Fibroblast of lung (primary cell): ENCODE results near the gene DTX3. TPM values are rescaled to one million over a fixed set of nuclear protein-coding genes. Genes with fewer than 3 reads are reported as not detected.

Experiments used
- DNase-seq, 2 donors: peaks; one replicate each; pipeline versions ENCODE4 v3.0.0 to v3.0.0-alpha.2; 2010; ENCODE audit warnings: low read depth in 2 of 2
- H2AFZ ChIP-seq: 2 replicates; pipeline ENCODE4 v1.5.1; 2012; ENCODE audit warnings: low read length, control low read depth, inconsistent platforms
- H3K27ac ChIP-seq: 2 replicates; pipeline ENCODE4 v1.5.1; 2011; ENCODE audit warnings: low read length, control low read depth; ENCODE audit not compliant: insufficient read depth
- H3K27me3 ChIP-seq: 2 replicates; pipeline ENCODE4 v1.5.1; 2011; ENCODE audit warnings: mild to moderate bottlenecking, low read length; ENCODE audit not compliant: control insufficient read depth, insufficient read depth
- H3K36me3 ChIP-seq: 2 replicates; pipeline ENCODE4 v1.5.1; 2011; ENCODE audit warnings: low read length; ENCODE audit not compliant: control insufficient read depth, insufficient read depth
- H3K4me1 ChIP-seq: 2 replicates; pipeline ENCODE4 v1.5.1; 2011; ENCODE audit warnings: low read length; ENCODE audit not compliant: control insufficient read depth, insufficient read depth; ENCODE audit errors: extremely low read depth
- H3K4me2 ChIP-seq: 2 replicates; pipeline ENCODE4 v1.5.1; 2011; ENCODE audit warnings: low read length, control low read depth; ENCODE audit not compliant: insufficient read depth; ENCODE audit errors: extremely low read depth
- H3K4me3 ChIP-seq, 4 experiments: fragments of 200-600 bp in 1 of 4; sonication (generic) in 1 of 4; replicated peaks in 1 of 4; 2 replicates each; pipeline ENCODE4 v1.5.1; 2011 to 2016; ENCODE audit warnings: low read length in 4 of 4, low read depth in 3 of 4, mild to moderate bottlenecking in 3 of 4, control low read depth in 2 of 4, inconsistent platforms in 1 of 4, mixed read lengths in 1 of 4; ENCODE audit not compliant: insufficient read depth in 1 of 4; ENCODE audit errors: control extremely low read depth in 1 of 4
- H3K79me2 ChIP-seq: 2 replicates; pipeline ENCODE4 v1.5.1; 2012; ENCODE audit warnings: mild to moderate bottlenecking, low read length, inconsistent platforms; ENCODE audit not compliant: control insufficient read depth, insufficient read depth
- H3K9ac ChIP-seq: 2 replicates; pipeline ENCODE4 v1.5.1; 2011; ENCODE audit warnings: mild to moderate bottlenecking, low read length, control low read depth; ENCODE audit not compliant: insufficient read depth
- H3K9me3 ChIP-seq: 2 replicates; pipeline ENCODE4 v1.5.1; 2012; ENCODE audit warnings: low read depth, low read length; ENCODE audit not compliant: control insufficient read depth, insufficient read depth
- H4K20me1 ChIP-seq: 2 replicates; pipeline ENCODE4 v1.5.1; 2011; ENCODE audit warnings: low read length; ENCODE audit not compliant: control insufficient read depth, insufficient read depth; ENCODE audit errors: extremely low read depth
- EZH2 ChIP-seq: IDR thresholded peaks from 2 replicates; pipeline ENCODE4 v1.5.1; 2012; ENCODE audit warnings: low read length, control low read depth, mild to moderate bottlenecking; ENCODE audit errors: missing control alignments
- polyA plus RNA-seq, 2 donors: library from polyadenylated mRNA; depleted of rRNA in 1 of 2; stranded (reverse) in 1 of 2; unstranded in 1 of 2; fragments of >200 nt; gene quantifications; 2 replicates each; pipeline ENCODE4 v1.2.1, GENCODE V29; 2011 to 2012; ENCODE audit warnings: missing spikeins in 1 of 2
- total RNA-seq: library from RNA; depleted of rRNA; stranded (reverse); fragments of >200 nt; gene quantifications from 2 replicates; pipeline ENCODE4 v1.2.1, GENCODE V29; 2014
- TF ChIP-seq, protein P1 (sequence below), 2 donors: IDR thresholded peaks in 1 of 2; conservative IDR thresholded peaks in 1 of 2; 1 replicate in 1 of 2; 2 replicates in 1 of 2; pipeline ENCODE4 v1.5.1; 2011 to 2012; ENCODE audit warnings: low read length in 2 of 2, control low read depth in 1 of 2, inconsistent platforms in 1 of 2, low read depth in 1 of 2, mild to moderate bottlenecking in 1 of 2

The DTX3 gene
- total and polyA plus RNA-seq, 2 donors (not counting 1 experiment from before 2014, with no cell fraction given) = 12.1 to 30.4 TPM

DNA sequence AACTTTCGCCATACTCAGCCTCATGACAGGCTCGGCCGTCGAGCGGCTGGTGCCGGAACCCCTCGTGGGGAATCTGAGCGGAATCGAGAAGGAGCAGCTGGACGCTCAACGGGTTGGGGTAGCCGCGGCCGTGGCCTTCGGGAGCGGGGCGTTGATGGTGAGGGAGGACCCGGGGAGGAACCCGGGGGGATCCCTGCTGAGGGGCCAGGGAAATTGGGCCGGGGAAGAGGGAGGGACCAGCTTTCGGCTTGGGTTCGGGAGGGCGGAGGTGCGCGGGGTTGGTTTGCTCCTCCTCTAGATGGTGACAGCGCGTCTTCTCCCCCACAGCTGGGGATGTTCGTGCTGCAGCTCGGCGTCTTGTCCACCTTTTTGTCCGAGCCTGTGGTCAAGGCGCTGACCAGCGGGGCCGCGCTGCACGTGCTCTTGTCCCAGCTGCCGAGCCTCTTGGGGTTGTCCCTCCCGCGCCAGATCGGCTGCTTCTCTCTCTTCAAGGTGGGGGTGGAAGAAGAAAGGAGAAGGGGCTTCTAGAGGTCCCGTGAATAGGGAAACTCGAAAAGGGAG lies 16.4 kb downstream of the DTX3 start:
- Histone ChIP-seq H3K79me2 (no peaks in the 10 kb centered on the region), H3K27ac (no peak overlapping the region), H3K4me2 (peak overlapping the region; percentile 88), H3K4me3 (peak overlapping the region; percentile 33 to 53 (median 37)), H3K4me1 (peaks cover 5% of the 10 kb centered on the region), H3K9me3 (no peaks in the 10 kb centered on the region), H3K27me3 (peaks cover 32% of the 10 kb centered on the region), H4K20me1 (no peaks in the 10 kb centered on the region), H3K36me3 (no peaks in the 10 kb centered on the region), H2AFZ (peak overlapping the region; percentile 26), H3K9ac (no peak overlapping the region)
- TF ChIP-seq, protein P1, sequence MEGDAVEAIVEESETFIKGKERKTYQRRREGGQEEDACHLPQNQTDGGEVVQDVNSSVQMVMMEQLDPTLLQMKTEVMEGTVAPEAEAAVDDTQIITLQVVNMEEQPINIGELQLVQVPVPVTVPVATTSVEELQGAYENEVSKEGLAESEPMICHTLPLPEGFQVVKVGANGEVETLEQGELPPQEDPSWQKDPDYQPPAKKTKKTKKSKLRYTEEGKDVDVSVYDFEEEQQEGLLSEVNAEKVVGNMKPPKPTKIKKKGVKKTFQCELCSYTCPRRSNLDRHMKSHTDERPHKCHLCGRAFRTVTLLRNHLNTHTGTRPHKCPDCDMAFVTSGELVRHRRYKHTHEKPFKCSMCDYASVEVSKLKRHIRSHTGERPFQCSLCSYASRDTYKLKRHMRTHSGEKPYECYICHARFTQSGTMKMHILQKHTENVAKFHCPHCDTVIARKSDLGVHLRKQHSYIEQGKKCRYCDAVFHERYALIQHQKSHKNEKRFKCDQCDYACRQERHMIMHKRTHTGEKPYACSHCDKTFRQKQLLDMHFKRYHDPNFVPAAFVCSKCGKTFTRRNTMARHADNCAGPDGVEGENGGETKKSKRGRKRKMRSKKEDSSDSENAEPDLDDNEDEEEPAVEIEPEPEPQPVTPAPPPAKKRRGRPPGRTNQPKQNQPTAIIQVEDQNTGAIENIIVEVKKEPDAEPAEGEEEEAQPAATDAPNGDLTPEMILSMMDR (conservative IDR thresholded peaks at IDR 0.05 in 1 of 2, IDR thresholded peaks at IDR 0.05 in 1 of 2; ENCODE audit: low read depth in 1 of 2, low read length in 2 of 2) = no peak
- peak; percentile 84 for TF ChIP-seq EZH2
- DNase-seq = no peak

DNA sequence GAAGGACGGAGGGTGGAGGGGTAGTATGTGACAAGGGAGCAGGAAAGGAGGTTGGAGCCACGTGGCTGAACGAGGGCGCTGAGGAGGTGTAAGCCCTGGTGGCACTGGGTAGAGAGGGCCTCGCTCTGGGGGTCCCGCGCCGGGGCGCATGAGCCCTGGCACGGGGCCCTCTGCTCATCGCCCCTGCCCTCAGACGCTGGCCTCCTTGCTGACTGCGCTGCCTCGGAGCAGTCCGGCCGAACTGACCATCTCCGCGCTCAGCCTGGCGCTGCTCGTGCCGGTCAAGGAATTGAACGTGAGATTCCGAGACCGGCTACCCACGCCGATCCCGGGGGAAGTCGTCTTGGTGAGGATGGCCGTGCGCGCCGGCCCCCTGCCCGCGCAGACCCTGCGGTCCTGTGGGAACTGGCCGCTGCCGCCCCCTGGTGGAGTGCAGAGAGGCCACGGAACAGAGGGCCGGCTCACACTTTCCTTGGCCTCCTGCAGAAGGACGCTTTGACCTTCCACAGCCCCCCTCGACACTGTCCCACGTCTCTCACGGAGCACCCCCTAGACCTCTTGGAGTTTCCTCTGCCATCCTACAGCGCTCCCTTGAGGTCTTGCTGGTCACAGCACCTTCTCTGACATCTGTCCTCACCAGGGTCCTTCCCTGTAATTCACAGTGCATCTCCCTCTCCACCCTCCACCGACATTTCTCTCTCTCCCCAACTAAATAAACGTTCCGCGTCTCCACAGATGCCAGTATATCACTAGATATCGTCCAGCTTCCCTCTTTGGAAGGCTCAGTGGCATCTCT lies 17.1 kb downstream of the DTX3 start:
- Histone ChIP-seq H3K4me3 (peak overlapping the region; percentile 33 to 53 (median 37)), H4K20me1 (no peaks in the 10 kb centered on the region), H3K4me1 (peaks cover 5% of the 10 kb centered on the region), H3K27me3 (peaks cover 35% of the 10 kb centered on the region), H3K79me2 (no peaks in the 10 kb centered on the region), H3K9me3 (no peaks in the 10 kb centered on the region), H3K36me3 (no peaks in the 10 kb centered on the region), H2AFZ (peak overlapping the region; percentile 26), H3K27ac (no peak overlapping the region), H3K9ac (peak overlapping the region; percentile 23), H3K4me2 (peak overlapping the region; percentile 88)
- DNase-seq = no peak
- TF ChIP-seq EZH2 = no peak
- TF ChIP-seq, protein P1 (conservative IDR thresholded peaks at IDR 0.05 in 1 of 2, IDR thresholded peaks at IDR 0.05 in 1 of 2; ENCODE audit: low read depth in 1 of 2, low read length in 2 of 2) = peak; percentile 84 to 90

DNA sequence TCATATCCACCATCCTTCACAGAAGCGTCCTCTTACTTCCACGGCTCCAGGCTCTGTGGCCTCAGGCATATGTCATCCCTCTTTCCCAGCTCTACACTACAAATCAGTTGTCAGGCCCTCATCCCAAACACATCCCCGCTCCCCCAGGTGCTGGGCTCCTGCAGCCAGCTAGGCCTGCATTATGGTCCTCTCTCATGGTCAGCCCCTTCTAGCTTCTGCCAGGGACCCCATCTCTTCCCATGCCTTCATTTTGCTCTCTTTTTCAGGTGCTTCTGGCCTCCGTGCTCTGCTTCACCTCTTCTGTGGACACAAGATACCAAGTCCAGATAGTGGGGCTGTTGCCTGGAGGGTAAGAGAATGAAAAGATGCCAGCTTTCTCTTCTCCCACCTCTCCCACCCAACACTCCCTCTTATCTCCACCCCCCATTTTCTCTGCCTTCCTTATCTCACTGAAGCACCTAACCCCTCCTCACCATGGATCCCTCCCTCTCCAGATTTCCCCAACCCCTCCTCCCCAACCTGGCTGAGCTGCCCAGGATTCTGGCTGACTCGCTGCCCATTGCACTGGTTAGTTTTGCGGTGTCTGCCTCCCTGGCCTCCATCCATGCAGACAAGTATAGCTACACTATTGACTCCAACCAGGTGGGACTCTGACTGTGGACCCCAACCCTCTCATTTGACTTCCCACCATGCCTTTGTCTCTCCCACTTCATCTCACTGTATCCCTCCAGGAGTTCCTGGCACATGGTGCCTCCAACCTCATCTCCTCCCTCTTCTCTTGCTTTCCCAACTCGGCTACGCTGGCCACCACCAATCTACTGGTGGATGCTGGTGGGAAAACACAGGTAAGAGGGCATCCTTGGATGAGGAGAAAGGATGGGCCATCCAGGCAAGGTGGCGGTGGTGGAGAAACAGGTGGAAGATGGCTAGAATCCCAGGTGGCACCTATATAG lies 17.9 kb downstream of the DTX3 start:
- Histone ChIP-seq H3K79me2 (no peaks in the 10 kb centered on the region), H3K4me3 (no peak overlapping the region), H3K9me3 (no peaks in the 10 kb centered on the region), H4K20me1 (no peaks in the 10 kb centered on the region), H2AFZ (no peak overlapping the region), H3K27me3 (peaks cover 35% of the 10 kb centered on the region), H3K36me3 (no peaks in the 10 kb centered on the region), H3K27ac (no peak overlapping the region), H3K9ac (no peak overlapping the region), H3K4me2 (no peak overlapping the region), H3K4me1 (peaks cover 5% of the 10 kb centered on the region)
- TF ChIP-seq EZH2 = no peak
- TF ChIP-seq, protein P1 (conservative IDR thresholded peaks at IDR 0.05 in 1 of 2, IDR thresholded peaks at IDR 0.05 in 1 of 2; ENCODE audit: low read depth in 1 of 2, low read length in 2 of 2) = no peak
- no peak for DNase-seq
